Measurements from ENCODE around the gene SELENOO. TPM values are rescaled to one million over a fixed set of nuclear protein-coding genes. Genes with fewer than 3 reads are reported as not detected.

SELENOO gene
- polyA plus RNA-seq, 1 of the 3 experiments (the other 2 are of a cell fraction), result 26.7 TPM

- Histone ChIP-seq H3K27ac (ENCODE audit: low read depth in 2 of 2, low read length in 1 of 2) (no peak overlapping the region), H3K9me3 (no peaks in the 10 kb centered on the region), H3F3A (replicated peaks; ENCODE audit: insufficient read depth) (no peaks in the 10 kb centered on the region), H3K36me3 (replicated peaks in 1 of 2; ENCODE audit: control insufficient read depth in 1 of 2, insufficient read depth in 2 of 2, low read length in 1 of 2) (no peaks in the 10 kb centered on the region), H3K9me2 (no peaks in the 10 kb centered on the region), H4K20me1 (ENCODE audit: insufficient read depth) (no peaks in the 10 kb centered on the region), H2AFZ (ENCODE audit: low read depth) (no peak overlapping the region), H3K4me2 (no peak overlapping the region), H3K4me3 (ENCODE audit: low read depth in 2 of 2, low read length in 1 of 2) (no peak overlapping the region), H3K79me2 (ENCODE audit: insufficient read depth) (no peaks in the 10 kb centered on the region), H3K9ac (no peak overlapping the region), H3K4me1 (ENCODE audit: control insufficient read depth in 1 of 2, insufficient read depth in 2 of 2, low read depth in 1 of 2, low read length in 1 of 2) (peaks cover 0 to 3% of the 10 kb centered on the region in 2 experiments; a peak in 1 of 4 replicates), H3K27me3 (ENCODE audit: insufficient read depth) (no peaks in the 10 kb centered on the region)
- POLR2A ChIA-PET, result no interaction called here
- 94% methylated on average over 9 of the region's 13 CpGs for WGBS (ENCODE audit: low lambda C conversion rate)
- no peak for DNase-seq
- no peak for TF ChIP-seq TCF12 (IDR thresholded peaks at IDR 0.05)
- no peak for TF ChIP-seq POLR2AphosphoS5 (IDR thresholded peaks at IDR 0.05; ENCODE audit: low read depth, low read length)
- no peak for TF ChIP-seq NRF1 (IDR thresholded peaks at IDR 0.05; ENCODE audit: low read depth, low read length)
- TF ChIP-seq YY1 (IDR thresholded peaks at IDR 0.05; ENCODE audit: low read depth), result no peak
- CTCF ChIA-PET, result interaction anchor here (1.8 kb wide), 1 partner anchor 23 kb away, joined by 14 read pairs; no protein-coding TSS in a partner anchor
Observed at GRCh38 chr22:50171965-50172421, 28.8 kb upstream of the SELENOO start.

GRCh38 chr22:50173311-50173982 lies 27.4 kb upstream of the SELENOO start:
- TF ChIP-seq, protein P1, sequence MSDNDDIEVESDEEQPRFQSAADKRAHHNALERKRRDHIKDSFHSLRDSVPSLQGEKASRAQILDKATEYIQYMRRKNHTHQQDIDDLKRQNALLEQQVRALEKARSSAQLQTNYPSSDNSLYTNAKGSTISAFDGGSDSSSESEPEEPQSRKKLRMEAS (IDR thresholded peaks at IDR 0.05; ENCODE audit: low read depth), result no peak
- TF ChIP-seq CHD2 (IDR thresholded peaks at IDR 0.05; ENCODE audit: low read length, partially characterized antibody), result no peak
- TF ChIP-seq ELF1 (IDR thresholded peaks at IDR 0.05), result no peak
- no peak for TF ChIP-seq TAF1 (IDR thresholded peaks at IDR 0.05; ENCODE audit: borderline replicate concordance, low read depth, low read length)
- no peak for TF ChIP-seq YY1 (IDR thresholded peaks at IDR 0.05; ENCODE audit: low read depth)
- no peak for TF ChIP-seq SIN3A (IDR thresholded peaks at IDR 0.05; ENCODE audit: borderline replicate concordance, low read depth, low read length)
- TF ChIP-seq FOXM1 (IDR thresholded peaks at IDR 0.05; ENCODE audit: low read depth), result no peak
- no peak for TF ChIP-seq RFX5 (IDR thresholded peaks at IDR 0.05; ENCODE audit: low read length)
- Histone ChIP-seq H3K4me2 (no peak overlapping the region), H4K20me1 (ENCODE audit: insufficient read depth) (no peaks in the 10 kb centered on the region), H3K79me2 (ENCODE audit: insufficient read depth) (no peaks in the 10 kb centered on the region), H3K36me3 (replicated peaks in 1 of 2; ENCODE audit: control insufficient read depth in 1 of 2, insufficient read depth in 2 of 2, low read length in 1 of 2) (no peaks in the 10 kb centered on the region), H3K4me3 (ENCODE audit: low read depth in 2 of 2, low read length in 1 of 2) (no peak overlapping the region), H3F3A (replicated peaks; ENCODE audit: insufficient read depth) (no peaks in the 10 kb centered on the region), H3K27ac (ENCODE audit: low read depth in 2 of 2, low read length in 1 of 2) (no peak overlapping the region), H3K9me3 (no peaks in the 10 kb centered on the region), H3K9me2 (no peaks in the 10 kb centered on the region), H3K27me3 (ENCODE audit: insufficient read depth) (no peaks in the 10 kb centered on the region), H3K9ac (no peak overlapping the region), H2AFZ (ENCODE audit: low read depth) (no peak overlapping the region), H3K4me1 (ENCODE audit: control insufficient read depth in 1 of 2, insufficient read depth in 2 of 2, low read depth in 1 of 2, low read length in 1 of 2) (peaks cover 0 to 3% of the 10 kb centered on the region in 2 experiments; a peak in 1 of 4 replicates)
- DNase-seq, result no peak
- CTCF ChIA-PET, result interaction anchor here (0.8 kb wide), 1 partner anchor 11 kb away, joined by 3 read pairs; no protein-coding TSS in a partner anchor
- 89% methylated on average over 23 of the region's 26 CpGs for WGBS (ENCODE audit: low lambda C conversion rate)
- POLR2A ChIA-PET, result interaction anchor here (0.6 to 0.7 kb wide), 2 partner anchors 98 to 281 kb away, joined by 3 read pairs; no protein-coding TSS in a partner anchor

DNA sequence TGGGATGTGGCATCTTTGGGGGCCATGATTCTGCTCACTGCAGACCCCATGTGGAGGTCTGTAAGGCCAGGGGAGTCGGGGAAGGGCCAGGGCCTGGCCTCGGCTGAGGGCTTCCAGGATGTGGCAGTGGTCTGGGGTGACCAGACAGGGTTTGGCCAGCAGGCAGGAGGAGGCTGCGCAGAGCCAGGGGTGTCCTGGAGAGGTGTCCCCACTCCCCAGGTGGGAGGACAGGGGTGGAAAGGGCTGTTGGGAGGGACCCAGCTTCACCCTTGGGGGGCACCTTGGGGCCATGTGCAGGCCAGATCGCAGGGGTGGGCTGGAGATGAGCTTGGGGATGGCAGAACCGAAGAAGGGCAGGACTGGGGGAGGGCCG lies 26.8 kb upstream of the SELENOO start:
- Histone ChIP-seq H3K36me3 (replicated peaks in 1 of 2; ENCODE audit: control insufficient read depth in 1 of 2, insufficient read depth in 2 of 2, low read length in 1 of 2) (no peaks in the 10 kb centered on the region), H3K9me2 (no peaks in the 10 kb centered on the region)
- POLR2A ChIA-PET, result no interaction called here
- TF ChIP-seq, protein P2, sequence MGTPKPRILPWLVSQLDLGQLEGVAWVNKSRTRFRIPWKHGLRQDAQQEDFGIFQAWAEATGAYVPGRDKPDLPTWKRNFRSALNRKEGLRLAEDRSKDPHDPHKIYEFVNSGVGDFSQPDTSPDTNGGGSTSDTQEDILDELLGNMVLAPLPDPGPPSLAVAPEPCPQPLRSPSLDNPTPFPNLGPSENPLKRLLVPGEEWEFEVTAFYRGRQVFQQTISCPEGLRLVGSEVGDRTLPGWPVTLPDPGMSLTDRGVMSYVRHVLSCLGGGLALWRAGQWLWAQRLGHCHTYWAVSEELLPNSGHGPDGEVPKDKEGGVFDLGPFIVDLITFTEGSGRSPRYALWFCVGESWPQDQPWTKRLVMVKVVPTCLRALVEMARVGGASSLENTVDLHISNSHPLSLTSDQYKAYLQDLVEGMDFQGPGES (IDR thresholded peaks at IDR 0.05; ENCODE audit: low read depth, low read length), result no peak
- no peak for TF ChIP-seq GABPA (IDR thresholded peaks at IDR 0.05; ENCODE audit: low read depth)
- TF ChIP-seq, protein P1 (IDR thresholded peaks at IDR 0.05; ENCODE audit: low read depth), result no peak
- no peak for TF ChIP-seq FOSL2 (IDR thresholded peaks at IDR 0.05; ENCODE audit: borderline replicate concordance, low read depth)
- TF ChIP-seq JUND (IDR thresholded peaks at IDR 0.05), result no peak
- no peak for TF ChIP-seq EZH2phosphoT487 (IDR thresholded peaks at IDR 0.05; ENCODE audit: borderline replicate concordance, low read depth)
- TF ChIP-seq REST (IDR thresholded peaks at IDR 0.05; ENCODE audit: low read depth, low read length), result no peak

More for the DNA sequence above, 26.8 kb upstream of the SELENOO start:
- Histone ChIP-seq H2AFZ (ENCODE audit: low read depth) (no peak overlapping the region), H3K4me1 (ENCODE audit: control insufficient read depth in 1 of 2, insufficient read depth in 2 of 2, low read depth in 1 of 2, low read length in 1 of 2) (peaks cover 0 to 3% of the 10 kb centered on the region in 2 experiments; a peak in 1 of 4 replicates), H3K79me2 (ENCODE audit: insufficient read depth) (no peaks in the 10 kb centered on the region), H3F3A (replicated peaks; ENCODE audit: insufficient read depth) (no peaks in the 10 kb centered on the region), H4K20me1 (ENCODE audit: insufficient read depth) (no peaks in the 10 kb centered on the region), H3K27me3 (ENCODE audit: insufficient read depth) (no peaks in the 10 kb centered on the region), H3K4me2 (no peak overlapping the region), H3K27ac (ENCODE audit: low read depth in 2 of 2, low read length in 1 of 2) (no peak overlapping the region), H3K4me3 (ENCODE audit: low read depth in 2 of 2, low read length in 1 of 2) (no peak overlapping the region), H3K9ac (no peak overlapping the region), H3K9me3 (no peaks in the 10 kb centered on the region)
- WGBS (ENCODE audit: low lambda C conversion rate), result 100% methylated on average over 2 of the region's 6 CpGs
- CTCF ChIA-PET, result interaction anchor here (0.8 kb wide), 1 partner anchor 10 kb away, joined by 3 read pairs; no protein-coding TSS in a partner anchor
- DNase-seq, result no peak
